Right hindlimb (tissue), 1 donor: ENCODE data around the gene ESPNL.
A peak's percentile ranks its signal among the peaks of the same experiment; 100 is the strongest.

Experiments
- DNase-seq: peaks from one replicate; pipeline ENCODE4 v3.0.0-alpha.2; 2018

Gene ESPNL

GRCh38 chr2:238116298-238117198 is 16.4 kb downstream of the ESPNL start:
- DNase-seq: no peak

GRCh38 chr2:238117199-238118154 is 17.3 kb downstream of the ESPNL start:
- DNase-seq: no peak

- no peak for DNase-seq
These were observed 19.8 kb downstream of the ESPNL start for GRCh38 chr2:238119756-238120462.

GRCh38 chr2:238120463-238121298 is 20.5 kb downstream of the ESPNL start:
- DNase-seq: peak; percentile 60

- no peak for DNase-seq
These were observed 21.6 kb downstream of the ESPNL start for GRCh38 chr2:238121511-238122286.

GRCh38 chr2:238122287-238123217 is 22.4 kb downstream of the ESPNL start:
- no peak for DNase-seq

- DNase-seq: no peak
These were observed 23.3 kb downstream of the ESPNL start for GRCh38 chr2:238123218-238123971.

GRCh38 chr2:238123991-238124470 is 23.9 kb downstream of the ESPNL start:
- DNase-seq: no peak

GRCh38 chr2:238124488-238125126 is 24.5 kb downstream of the ESPNL start:
- no peak for DNase-seq

GRCh38 chr2:238125127-238125885 is 25.2 kb downstream of the ESPNL start:
- no peak for DNase-seq

- no peak for DNase-seq
These were observed 26.2 kb downstream of the ESPNL start for GRCh38 chr2:238126338-238126737.

- no peak for DNase-seq
These were observed 26.6 kb downstream of the ESPNL start for GRCh38 chr2:238126775-238127164.

GRCh38 chr2:238127165-238128060 is 27.3 kb downstream of the ESPNL start:
- peak; percentile 80 for DNase-seq

- DNase-seq: no peak
These were observed 27.9 kb downstream of the ESPNL start for GRCh38 chr2:238128061-238128440.

GRCh38 chr2:238128534-238129001 is 28.4 kb downstream of the ESPNL start:
- peak; percentile 22 for DNase-seq
